GM21619 (cell line): ENCODE data around the gene VWA5A.
"Not testable (repeated sequence)": the region's sequence is repeated elsewhere in the genome, so short reads cannot be mapped to it uniquely, and the experiment has no call there.

ENCODE experiments used
- ATAC-seq: cut with Tn5 transposase; IDR thresholded peaks from one replicate; pipeline ENCODE4 v1.9.1; 2021; ENCODE audit not compliant: unreplicated experiment

VWA5A gene

GRCh38 chr11:124167826-124168231 is 52.6 kb downstream of the VWA5A start:
- ATAC-seq, result no peak

GRCh38 chr11:124168796-124169195 is 53.5 kb downstream of the VWA5A start:
- no peak for ATAC-seq

DNA sequence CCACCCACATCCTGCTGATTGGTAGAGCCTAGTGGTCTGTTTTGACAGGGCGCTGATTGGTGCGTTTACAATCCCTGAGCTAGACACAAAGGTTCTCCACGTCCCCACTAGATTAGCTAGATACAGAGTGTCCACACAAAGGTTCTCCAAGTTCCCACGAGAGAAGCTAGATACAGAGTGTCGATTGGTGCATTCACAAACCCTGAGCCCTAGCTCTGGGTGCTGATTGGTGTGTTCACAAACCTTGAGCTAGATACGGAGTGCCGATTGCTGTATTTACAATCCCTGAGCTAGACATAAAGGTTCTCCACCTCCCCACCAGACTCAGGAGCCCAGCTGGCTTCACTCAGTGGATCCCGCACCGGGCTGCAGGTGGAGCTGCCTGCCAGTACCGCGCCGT is 55.1 kb downstream of the VWA5A start:
- ATAC-seq, result not testable (repeated sequence)

DNA sequence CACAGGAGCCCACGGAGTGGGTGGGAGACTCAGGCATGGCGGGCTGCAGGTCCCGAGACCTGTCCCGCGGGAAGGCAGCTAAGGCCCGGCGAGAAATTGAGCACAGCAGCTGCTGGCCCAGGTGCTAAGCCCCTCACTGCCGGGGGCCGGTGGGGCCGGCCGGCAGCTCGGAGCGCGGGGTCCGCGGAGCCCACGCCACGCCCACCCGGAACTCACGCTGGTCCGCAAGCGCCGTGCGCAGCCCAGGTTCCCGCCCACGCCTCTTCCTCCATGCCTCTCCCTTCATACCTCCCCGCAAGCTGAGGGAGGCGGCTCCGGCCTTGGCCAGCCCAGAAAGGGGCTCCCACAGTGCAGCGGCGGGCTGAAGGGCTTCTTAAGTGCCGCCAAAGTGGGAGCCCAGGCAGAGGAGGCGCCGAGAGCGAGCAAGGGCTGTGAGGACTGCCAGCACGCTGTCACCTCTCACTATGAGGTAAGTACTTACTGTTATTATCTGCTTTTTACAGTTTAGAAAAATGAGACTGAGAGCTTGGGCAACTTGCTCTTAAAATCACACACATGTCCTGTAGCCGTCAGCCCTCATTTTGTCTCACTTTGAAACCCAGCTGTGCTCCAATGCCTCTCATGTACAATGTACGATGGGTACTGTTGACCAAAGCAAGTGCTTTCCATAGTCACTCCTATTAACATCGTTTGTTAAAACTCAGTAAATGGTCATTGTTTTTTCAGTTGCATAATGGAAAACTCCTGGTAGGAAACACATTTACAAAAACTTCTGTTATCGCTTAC is 55.7 kb downstream of the VWA5A start:
- ATAC-seq, result no peak

DNA sequence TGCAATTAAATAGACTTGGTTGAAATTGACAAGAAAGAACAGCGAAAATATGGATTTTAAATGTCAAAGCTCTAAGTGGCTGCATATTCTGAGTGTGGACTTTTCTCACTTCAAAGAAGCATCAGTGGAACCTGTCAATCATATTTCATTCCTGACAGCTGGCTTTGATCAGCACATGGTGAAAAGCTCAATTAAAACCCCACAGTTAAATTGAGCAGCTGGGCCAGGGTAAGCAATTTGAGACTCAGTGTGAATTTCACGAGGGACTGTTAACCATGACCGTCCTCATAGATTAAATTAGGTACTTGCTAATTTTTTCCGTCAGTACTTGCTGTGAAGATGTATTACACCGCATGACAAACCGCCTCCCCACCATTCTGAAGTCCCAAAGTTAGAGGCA is 56.9 kb downstream of the VWA5A start:
- no peak for ATAC-seq

- ATAC-seq, result no peak
Measured at GRCh38 chr11:124172599-124172998, 57.3 kb downstream of the VWA5A start.

DNA sequence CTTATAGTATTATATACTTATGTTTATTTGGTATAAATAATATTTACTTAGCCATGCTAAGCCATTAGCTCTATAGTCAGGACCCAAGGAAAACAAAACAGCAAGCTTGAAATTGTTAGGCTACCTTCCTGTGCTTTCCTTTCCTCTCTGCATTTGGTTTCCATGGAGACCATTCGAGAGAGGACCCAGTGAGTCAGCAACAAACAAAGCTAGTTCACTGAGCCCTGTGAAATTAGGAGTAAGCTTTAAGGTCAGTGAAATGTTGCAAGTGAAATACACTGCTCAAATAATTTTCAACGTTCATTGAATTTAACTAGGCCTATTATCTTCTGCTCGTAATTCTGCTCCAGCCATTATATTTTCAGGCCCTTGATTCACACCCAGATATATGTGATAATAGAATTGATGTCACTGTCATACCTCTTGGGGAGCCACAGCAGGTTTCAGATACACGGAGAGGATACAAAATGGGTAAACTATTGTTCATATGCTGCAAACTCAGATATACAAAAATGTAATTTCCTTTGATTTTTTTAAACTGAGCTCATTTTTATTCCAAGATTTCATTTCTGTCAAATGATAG is 58.8 kb downstream of the VWA5A start:
- peak; percentile 67 for ATAC-seq

DNA sequence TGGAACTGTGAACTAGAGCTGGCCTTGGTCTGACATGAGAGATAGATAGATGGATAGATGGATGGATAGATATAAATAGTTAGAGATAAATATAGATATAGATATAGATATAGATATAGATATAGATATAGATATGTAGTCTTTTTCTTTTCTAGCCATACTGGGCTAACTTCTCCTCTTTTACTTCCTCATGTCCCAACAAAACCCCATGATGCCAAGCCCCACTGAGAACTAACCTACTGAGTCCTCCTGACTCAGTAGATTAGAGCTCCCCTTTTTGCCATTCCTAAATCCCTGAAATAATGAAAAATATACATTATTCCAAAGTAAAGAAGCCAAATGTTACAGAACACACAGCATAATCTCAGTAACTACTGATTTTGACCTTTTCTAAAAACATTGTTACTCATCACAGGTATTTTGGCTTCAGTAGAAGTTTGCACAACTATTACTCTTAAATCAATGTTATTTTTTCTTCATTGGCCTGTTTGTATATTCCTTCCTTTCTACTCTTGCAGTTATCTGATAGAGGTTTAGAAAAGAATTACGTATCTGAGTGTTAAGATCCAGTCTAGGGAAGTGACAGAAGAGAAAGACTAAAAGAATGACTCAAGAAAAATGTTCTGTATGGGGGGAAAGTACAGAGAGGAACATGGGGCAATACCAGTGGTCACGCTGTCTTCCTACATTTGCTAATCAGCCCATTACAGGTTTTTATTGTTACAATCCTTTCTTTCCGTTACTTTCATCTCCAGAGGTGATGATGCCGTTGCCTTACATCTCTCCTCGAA is 61.9 kb downstream of the VWA5A start:
- no peak for ATAC-seq

DNA sequence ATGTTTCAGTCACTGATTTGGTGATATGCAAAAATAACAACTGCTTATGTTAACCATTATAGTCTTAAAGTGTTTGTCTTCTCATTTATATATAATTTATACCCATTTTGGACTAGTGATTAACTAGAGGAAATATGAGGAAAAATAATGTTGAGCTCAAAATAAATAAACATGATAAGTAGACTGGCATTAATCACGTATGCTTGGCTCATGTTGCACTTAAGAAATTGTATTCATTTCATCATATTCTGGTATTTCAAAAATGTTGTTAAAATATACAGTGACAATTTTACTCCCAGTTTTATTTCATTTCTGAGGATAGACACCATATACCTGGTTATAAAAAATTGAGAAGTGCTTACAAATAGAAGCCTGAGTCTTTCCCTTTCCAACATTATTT is 64.1 kb downstream of the VWA5A start:
- no peak for ATAC-seq

DNA sequence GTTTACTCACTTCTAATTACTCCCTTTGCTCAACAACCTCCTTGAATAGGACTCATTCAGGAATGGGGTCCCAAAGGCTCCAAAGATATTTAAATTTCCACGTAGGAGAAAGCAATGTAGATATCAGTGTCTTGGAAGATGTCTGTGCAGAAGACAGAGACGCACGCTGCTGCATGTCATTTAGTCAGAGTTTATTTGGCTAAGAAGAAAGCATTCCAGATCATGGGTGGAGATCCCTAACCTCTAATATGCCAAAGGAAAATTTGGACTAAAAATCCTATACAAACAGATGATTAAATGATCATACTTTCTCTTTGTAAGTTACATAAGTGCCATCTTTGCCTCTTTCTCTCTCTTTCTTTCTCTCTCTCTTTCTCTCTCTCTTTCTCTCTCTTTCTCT is 67.8 kb downstream of the VWA5A start, which contains the start of gene OR10D3:
OR10D3 (plus strand) TSS at position 278 of the 400 bp plus-strand sequence. CDS start 1,925 bp downstream, outside the sequence.
- no peak for ATAC-seq

DNA sequence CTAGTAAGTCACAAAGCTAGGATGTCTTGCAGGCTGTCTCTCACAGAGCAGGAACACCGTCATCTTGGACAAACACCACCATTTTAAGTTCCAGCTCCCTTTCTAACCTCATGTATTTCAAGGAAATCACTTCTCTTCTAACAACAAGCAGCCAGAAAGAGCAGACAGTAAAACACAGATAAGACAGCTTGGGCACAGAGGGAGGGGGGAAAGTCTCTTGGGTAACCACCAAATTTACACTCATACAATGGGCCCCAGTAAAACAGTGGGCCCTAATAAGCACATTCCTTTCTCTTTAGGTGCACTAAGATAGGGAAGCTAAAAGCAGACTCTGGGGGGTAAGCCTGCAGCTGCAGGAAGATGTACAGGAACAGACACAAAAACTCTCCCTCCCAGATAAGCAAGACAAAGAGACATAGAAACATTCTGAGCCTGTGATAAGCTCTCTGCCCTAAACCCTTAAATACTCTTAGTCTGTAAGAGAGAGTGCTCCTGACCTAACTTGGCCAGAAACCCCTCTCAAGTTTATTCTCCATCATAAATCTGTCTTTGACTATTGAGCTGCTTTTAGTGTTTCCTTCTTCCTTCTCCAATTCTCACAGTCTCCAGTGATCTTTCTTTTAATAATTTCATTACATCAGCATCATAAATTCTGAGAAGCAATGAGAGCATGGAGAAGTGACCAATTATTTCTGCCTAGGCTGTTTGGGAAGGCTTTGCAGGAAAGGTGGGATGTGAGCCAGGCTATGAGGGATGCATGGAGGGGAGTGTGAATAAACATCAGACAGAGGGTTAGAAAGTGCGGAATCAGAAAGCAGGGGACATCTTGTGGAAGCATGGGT is 75.3 kb downstream of the VWA5A start:
- ATAC-seq, result no peak

DNA sequence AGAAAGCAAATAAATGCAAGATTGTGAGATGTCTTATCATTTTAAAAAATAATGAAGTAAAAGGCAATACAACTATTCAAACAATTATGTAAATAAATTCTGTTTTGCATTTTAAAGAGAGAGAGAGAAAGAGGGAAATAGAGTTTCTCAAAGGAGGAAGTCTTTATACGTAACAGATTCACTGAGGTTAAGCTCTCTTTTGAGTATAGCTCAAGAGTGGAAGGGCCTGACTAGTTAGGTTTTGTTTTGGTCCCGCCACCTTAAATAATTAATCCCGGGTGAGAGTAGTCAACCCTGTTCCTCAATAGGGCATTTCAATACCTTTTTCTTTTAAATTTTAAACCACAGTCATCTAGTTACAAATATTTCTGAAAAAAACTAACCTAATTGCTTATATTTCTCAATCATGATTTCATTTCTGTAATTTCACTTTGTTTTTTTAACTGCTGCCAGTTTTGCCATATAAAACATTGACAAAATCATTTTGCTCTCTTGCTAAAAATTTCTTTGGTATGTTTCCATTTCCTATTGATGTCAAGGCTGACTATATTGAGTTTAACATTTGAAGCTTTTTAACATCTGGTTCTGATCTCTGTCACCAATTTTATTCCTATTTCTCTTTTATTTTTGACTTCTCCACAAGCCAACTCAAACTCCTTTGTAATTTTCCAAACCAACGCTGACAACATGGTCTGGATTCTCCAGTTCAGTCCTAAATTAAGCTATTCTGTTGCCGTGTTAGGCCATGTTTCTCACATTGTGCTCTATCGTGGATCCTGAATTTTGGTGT is 78.2 kb downstream of the VWA5A start:
- peak; percentile 85 for ATAC-seq

DNA sequence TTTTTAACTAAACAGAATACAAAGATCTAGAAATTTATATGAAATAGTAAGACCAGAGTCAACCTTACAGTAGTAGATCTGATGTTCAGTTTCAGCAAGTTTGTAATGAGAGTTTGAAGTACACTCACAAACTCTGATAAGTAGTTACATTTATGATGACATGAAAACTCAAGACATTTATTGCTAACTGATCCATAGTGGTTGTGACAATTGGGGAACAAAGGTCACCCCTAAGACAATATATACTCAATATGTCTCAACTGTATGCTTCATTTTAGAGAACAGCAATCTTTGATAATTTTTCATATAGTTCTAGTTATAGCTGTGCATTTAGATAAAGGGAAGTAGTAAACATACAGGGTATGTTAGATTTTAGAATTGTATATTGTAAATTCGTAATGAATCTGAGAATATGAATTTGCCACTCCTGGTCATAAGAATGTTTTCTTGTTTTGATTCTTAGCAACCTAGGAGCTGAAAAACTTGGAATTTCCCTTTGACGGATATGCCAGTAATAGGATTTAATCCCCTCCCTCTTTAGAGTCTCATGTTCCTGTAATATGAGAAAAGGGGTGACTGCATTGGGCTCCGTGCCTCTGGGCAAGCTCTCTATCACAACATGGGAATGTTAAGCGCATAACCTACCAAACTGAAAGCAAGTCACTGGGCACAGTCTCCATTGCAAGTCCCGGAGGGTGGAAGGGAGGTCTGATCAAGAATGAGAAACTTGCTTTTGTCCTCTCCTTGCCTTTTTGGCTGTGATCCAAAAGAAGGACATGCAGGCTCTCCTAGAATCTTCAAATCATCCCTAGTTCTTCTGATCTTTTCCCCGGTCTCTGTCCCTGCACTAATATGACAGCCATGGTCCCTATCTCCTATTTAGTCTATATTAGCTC is 79.3 kb downstream of the VWA5A start:
- ATAC-seq, result no peak

- peak; percentile 63 for ATAC-seq
Measured at GRCh38 chr11:124195189-124195734, 80.0 kb downstream of the VWA5A start.
